Activated effector memory CD4-positive, alpha-beta T cell treated with Interleukin-2 at 50 U/mL for 16 hours (primary cell): Measurements from ENCODE around the gene TP53TG5.
A peak's percentile ranks its signal among the peaks of the same experiment; 100 is the strongest.

Experiments
- DNase-seq: peaks from one replicate; pipeline ENCODE4 v3.0.0-alpha.2; 2020

Gene TP53TG5

GRCh38 chr20:45404438-45404837 lies 26.3 kb upstream of the TP53TG5 start:
- no peak for DNase-seq

- no peak for DNase-seq
Observed at GRCh38 chr20:45402946-45403345, 24.8 kb upstream of the TP53TG5 start.

- no peak for DNase-seq
Observed at GRCh38 chr20:45400346-45401031, 22.4 kb upstream of the TP53TG5 start.

GRCh38 chr20:45399018-45399417 lies 20.9 kb upstream of the TP53TG5 start:
- no peak for DNase-seq

GRCh38 chr20:45395114-45395415 lies 16.9 kb upstream of the TP53TG5 start:
- no peak for DNase-seq

- DNase-seq: no peak
Observed at GRCh38 chr20:45394221-45395113, 16.3 kb upstream of the TP53TG5 start.

GRCh38 chr20:45392733-45393132 lies 14.6 kb upstream of the TP53TG5 start:
- no peak for DNase-seq

GRCh38 chr20:45391559-45391958 lies 13.4 kb upstream of the TP53TG5 start:
- no peak for DNase-seq

- DNase-seq: no peak
Observed at GRCh38 chr20:45390931-45391330, 12.8 kb upstream of the TP53TG5 start.

- DNase-seq: no peak
Observed at GRCh38 chr20:45387274-45387673, 9.1 kb upstream of the TP53TG5 start.

- DNase-seq: no peak
Observed at GRCh38 chr20:45377269-45377668, 856 bp downstream of the TP53TG5 start.

- DNase-seq: no peak
Observed at GRCh38 chr20:45374966-45375365, 3.2 kb downstream of the TP53TG5 start.

- DNase-seq: no peak
Observed at GRCh38 chr20:45374101-45374467, 4.0 kb downstream of the TP53TG5 start.

GRCh38 chr20:45373353-45374100 lies 4.6 kb downstream of the TP53TG5 start:
- peak; percentile 81 for DNase-seq

GRCh38 chr20:45372646-45373352 lies 5.3 kb downstream of the TP53TG5 start:
- DNase-seq: no peak

- DNase-seq: no peak
Observed at GRCh38 chr20:45372241-45372640, 5.9 kb downstream of the TP53TG5 start.

GRCh38 chr20:45370571-45371160 lies 7.5 kb downstream of the TP53TG5 start:
- DNase-seq: no peak

GRCh38 chr20:45368221-45368980 lies 9.7 kb downstream of the TP53TG5 start:
- peak; percentile 26 for DNase-seq

GRCh38 chr20:45367126-45367525 lies 11.0 kb downstream of the TP53TG5 start:
- DNase-seq: no peak

GRCh38 chr20:45366631-45367030 lies 11.5 kb downstream of the TP53TG5 start:
- no peak for DNase-seq

GRCh38 chr20:45366192-45366591 lies 11.9 kb downstream of the TP53TG5 start:
- DNase-seq: no peak

- no peak for DNase-seq
Observed at GRCh38 chr20:45365444-45365970, 12.6 kb downstream of the TP53TG5 start.
